SKM-1 treated with dmso at 0.1 percent for 144 hours (cell line): Measurements from ENCODE around the gene UNC13B.

ENCODE experiments used
- DNase-seq: peaks from one replicate; lab custom pipeline; 2025; ENCODE audit not compliant: unreplicated experiment; lab: John Stamatoyannopoulos, UW

Gene UNC13B

DNA sequence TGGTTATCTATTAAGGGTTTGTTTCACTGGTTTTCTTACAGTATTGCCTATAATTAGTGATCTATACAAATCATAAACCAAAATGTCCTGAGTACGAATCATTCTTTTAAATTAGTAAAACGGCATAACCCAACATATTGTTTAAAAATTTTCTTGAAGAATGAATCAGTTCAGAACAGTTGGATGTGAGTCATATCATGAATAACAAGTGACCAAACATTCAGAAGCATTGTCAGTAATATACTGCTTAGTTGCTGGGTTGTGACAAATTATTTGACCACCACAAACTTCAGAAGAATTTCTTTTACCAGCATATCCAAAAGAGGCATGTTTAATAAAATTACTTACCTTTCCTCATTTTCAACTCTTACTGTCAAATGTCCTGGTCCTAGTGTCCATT is 111.2 kb downstream of the UNC13B start:
- DNase-seq: no peak

GRCh38 chr9:35273591-35273990 is 111.8 kb downstream of the UNC13B start:
- DNase-seq: no peak

GRCh38 chr9:35274993-35275392 is 113.2 kb downstream of the UNC13B start:
- no peak for DNase-seq

DNA sequence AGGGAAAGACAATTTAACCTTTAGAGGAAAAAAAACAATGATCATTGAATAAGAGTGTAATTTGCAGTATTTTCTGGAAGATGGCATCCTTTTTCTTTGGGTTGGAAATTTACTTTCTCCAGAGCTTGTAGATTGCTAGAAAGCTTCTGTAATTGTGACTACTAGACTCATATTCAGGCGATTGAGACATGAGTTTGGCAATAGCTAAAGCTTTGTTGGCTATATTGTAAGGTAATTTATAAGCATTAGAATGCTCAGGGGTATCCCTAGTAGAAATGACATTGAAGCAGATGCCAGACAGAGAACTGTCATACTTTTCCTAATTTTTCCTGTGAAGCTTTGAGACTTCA is 115.3 kb downstream of the UNC13B start:
- DNase-seq: no peak

- no peak for DNase-seq
These were observed 116.0 kb downstream of the UNC13B start for GRCh38 chr9:35277628-35278359.

- no peak for DNase-seq
These were observed 118.1 kb downstream of the UNC13B start for GRCh38 chr9:35279946-35280345.

GRCh38 chr9:35280399-35280798 is 118.6 kb downstream of the UNC13B start:
- no peak for DNase-seq

GRCh38 chr9:35285731-35286130 is 123.9 kb downstream of the UNC13B start:
- DNase-seq: no peak

DNA sequence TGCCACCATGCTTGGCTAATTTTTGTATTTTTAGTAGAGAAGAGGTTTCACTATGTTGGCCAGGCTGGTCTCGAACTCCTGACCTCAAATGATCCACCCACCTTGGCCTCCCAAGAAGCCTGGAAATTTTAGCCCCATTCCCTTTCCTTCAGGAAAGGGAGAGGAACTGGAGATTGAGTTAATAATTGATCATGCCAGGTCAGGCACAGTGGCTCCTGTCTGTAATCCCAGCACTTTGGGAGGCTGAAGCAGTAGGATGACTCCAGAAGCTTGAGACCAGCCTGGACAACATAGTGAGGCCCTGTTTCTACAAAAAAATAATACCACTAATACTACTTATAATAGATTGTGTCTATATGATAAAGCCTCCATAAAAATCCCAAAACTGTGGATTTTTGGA is 124.6 kb downstream of the UNC13B start:
- DNase-seq: no peak

DNA sequence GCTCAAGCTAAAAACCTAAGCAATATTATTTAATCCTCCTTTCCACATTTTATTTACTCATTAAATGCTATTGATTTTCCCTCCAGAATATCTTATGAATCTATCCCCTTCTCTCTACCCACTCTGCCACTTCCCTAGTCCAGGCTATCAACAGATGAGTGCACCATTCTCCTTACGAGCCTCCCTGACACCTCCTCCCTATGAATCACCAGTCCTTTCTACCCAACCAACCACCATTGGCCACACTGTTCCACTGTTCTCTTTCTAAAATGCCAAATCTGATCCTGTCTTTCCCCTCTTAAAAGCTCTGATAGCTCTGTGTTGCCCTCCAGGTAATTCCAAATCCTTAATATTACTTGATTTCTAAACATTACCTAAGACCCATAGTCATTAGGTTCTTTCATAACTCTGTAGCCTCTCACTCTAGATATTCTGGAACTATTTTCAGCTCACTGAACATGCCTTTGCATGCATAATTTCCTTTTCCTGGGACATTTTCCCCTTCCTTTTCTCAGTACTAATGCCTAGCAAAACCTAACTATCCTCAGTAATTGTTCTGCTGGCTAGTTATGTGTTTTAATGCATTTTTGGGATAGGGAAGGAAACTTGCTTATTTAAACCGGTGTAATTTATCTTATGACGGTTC is 126.3 kb downstream of the UNC13B start:
- no peak for DNase-seq

DNA sequence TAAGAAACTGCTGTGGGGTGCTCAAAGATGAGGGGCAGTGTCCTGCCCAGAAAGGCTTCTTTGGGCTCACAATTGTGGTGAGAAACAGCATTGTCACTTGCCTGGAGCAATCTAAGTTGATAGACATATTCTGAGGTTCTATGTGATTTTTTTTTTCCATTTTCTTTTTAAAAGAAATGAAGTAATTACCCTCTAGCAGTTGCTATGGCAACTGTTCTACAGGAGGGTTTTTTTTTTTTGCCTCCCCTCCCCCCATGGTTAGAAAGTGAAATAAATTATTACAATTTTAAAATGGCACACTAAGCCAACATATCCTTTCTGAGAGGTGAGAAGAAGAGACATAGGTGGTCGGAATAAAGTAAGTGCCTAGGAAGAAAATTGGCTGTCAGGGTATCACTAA is 127.0 kb downstream of the UNC13B start:
- no peak for DNase-seq

GRCh38 chr9:35293376-35293964 is 131.7 kb downstream of the UNC13B start:
- no peak for DNase-seq

GRCh38 chr9:35294066-35294465 is 132.3 kb downstream of the UNC13B start:
- no peak for DNase-seq

DNA sequence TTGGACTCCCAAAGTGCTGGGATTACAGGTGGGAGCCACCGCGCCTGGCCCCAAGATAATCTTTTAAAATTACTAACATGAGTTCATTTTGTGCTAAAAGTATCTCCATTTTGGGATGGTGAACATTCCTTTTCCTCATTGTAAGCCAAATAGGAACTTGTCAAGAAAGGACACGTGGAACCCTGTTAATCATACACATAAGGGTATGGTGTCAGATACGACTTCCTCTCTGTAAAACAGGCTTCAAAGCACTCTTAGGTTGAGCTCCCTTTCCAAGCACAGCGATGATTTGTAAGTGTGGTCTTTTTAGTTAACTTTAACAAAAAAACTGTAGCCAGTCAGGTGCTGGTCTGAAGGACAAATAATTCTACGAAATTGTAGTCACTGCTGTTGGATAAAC is 132.7 kb downstream of the UNC13B start:
- DNase-seq: no peak

DNA sequence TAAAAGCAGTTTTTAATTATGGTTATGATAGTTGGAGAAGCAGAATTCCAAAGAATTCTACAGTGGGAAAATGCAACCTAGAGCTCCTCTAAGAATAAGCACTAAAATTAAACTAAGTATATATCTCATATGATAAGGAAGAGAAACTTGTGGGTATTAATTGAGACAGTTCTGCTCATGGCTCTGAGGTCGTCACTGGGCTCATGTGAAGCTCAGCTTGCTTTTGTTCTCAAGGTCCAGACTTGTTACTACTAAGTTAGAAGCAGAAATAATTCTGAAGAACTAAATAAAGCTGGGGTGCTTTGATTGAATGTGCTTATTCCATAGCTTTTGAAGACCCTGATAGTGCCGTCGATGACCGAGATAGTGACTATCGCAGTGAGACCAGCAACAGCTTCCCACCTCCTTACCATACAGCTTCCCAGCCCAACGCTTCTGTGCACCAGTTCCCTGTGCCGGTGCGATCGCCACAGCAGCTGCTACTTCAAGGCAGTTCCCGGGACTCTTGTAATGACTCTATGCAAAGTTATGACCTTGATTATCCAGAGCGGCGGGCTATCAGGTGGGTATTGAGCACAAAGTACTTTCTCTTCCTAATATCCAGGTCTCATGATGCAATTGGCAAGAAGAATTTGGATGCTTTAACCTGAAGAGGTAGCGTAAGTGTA is 133.7 kb downstream of the UNC13B start:
- DNase-seq: no peak

- DNase-seq: no peak
These were observed 141.8 kb downstream of the UNC13B start for GRCh38 chr9:35303567-35303966.

DNA sequence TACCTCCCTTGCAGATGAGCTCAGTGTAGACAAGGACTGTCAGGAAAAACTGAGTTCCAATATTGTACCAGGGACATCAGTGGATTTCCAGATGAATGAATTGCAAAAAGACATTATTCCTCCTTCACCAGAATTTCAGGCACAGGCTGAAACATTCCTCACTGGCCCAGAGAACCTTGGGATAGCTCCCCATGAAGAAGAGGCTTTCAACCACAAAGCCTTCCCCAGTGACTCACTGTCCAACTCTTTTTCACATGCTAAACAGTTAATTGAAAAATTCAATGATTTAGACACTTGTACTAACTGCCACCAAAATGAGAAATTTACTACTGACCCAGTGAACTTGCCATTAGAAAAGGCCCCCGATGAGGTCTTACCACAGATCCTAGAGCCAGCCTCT is 144.5 kb downstream of the UNC13B start:
- DNase-seq: no peak

GRCh38 chr9:35308316-35308715 is 146.5 kb downstream of the UNC13B start:
- DNase-seq: no peak

GRCh38 chr9:35311891-35312639 is 150.3 kb downstream of the UNC13B start:
- DNase-seq: no peak

DNA sequence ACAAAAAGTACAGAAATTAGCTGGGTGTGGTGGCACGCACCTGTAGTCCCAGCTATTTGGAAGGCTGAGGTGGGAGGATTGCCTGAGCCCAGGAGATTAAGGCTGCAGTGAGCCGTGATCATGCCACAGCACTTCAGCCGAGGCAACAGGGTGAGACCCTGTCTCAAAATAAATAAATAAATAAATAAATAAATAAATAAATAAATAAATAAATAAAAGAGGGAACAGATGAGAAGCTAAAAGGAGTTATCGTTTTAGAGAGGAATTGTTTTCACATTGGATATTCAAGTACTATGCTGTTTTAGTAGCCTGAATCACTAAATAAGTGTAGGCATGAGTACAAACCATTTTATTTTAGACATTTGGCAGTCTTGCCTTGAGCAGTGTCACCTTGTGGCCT is 151.7 kb downstream of the UNC13B start:
- no peak for DNase-seq

DNA sequence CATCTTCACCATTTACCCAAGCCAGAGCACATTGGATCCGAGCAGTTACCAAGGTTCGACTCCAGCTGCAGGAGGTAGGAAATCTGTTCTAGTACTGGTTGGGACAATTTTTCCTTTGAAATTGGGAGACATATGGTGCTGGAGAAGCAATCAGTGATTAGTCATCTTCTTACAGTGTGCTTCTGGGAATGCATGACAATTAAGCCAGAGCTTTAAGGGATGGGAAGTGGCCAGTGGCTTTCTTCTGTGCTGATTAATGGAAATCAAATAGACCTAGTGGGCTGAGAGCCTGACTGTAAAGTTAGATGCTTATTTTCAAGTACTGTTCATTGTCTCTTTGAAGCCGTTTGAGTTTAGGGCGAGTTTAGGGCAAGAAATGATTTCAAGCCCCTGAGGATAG is 152.1 kb downstream of the UNC13B start:
- DNase-seq: no peak
